ENCODE results near the gene MDM1.

Gene MDM1

DNA sequence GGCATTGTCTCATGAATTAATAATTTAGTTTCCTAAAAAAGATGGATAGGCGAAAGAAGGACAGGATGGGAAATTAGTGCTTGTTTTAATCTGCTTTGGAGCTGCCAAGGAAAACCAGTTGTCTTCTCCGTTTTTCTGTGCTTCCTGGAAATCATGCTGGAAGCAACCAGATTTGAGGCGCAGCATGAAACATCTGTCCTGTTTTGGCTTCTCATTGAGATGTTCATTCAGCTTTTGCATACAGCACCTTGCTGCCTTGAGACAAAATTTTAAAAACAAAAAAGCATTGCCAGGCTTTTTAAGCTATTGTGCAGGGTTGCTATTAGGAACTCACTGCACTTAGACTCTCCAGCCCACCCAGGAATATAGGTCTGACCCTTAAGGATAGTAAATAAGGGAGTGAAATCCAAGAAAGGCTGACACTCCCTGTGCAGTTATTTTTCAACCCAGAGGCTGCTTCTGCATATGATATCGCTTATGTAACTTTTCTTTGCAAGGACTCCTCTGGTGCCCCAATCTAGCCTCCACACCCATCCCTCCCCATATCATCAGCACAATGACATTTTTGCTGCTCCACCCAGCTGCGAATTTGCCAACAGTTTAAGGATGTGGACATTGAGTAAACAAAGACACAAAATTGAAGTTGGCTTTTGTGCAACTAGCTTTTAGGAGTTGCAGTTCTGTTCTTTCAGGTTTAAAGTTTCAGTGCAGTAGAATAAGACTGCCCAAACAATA, 46.9 kb upstream of the MDM1 start:
- Histone ChIP-seq H3K4me1 (ENCODE audit: insufficient read depth, low read length, poor library complexity, severe bottlenecking) (peaks cover 96% of the 10 kb centered on the region), H3K27me3 (ENCODE audit: insufficient read depth, low read length, poor library complexity, severe bottlenecking) (no peaks in the 10 kb centered on the region), H2AFZ (ENCODE audit: low read length) (peak overlapping the region; percentile 6; the same call in 1 of the 2 replicates), H3F3A (ENCODE audit: low read depth) (peaks cover 24% of the 10 kb centered on the region), H3K9me2 (replicated peaks; ENCODE audit: low read depth, low read length) (no peaks in the 10 kb centered on the region), H3K36me3 (ENCODE audit: insufficient read depth, low read length) (no peaks in the 10 kb centered on the region), H3K4me3 (ENCODE audit: low read length, poor library complexity, severe bottlenecking) (no peak overlapping the region), H4K20me1 (ENCODE audit: insufficient read depth, low read length, poor library complexity, severe bottlenecking) (no peaks in the 10 kb centered on the region), H3K9me3 (ENCODE audit: insufficient read depth, low read depth, low read length) (no peaks in the 10 kb centered on the region), H3K79me2 (ENCODE audit: insufficient read depth, low read length) (no peaks in the 10 kb centered on the region), H3K9ac (ENCODE audit: low read depth, low read length, poor library complexity, severe bottlenecking) (peak overlapping the region; percentile 72), H3K4me2 (ENCODE audit: low read depth, low read length, poor library complexity, severe bottlenecking) (no peak overlapping the region)
- TF ChIP-seq, protein P1, sequence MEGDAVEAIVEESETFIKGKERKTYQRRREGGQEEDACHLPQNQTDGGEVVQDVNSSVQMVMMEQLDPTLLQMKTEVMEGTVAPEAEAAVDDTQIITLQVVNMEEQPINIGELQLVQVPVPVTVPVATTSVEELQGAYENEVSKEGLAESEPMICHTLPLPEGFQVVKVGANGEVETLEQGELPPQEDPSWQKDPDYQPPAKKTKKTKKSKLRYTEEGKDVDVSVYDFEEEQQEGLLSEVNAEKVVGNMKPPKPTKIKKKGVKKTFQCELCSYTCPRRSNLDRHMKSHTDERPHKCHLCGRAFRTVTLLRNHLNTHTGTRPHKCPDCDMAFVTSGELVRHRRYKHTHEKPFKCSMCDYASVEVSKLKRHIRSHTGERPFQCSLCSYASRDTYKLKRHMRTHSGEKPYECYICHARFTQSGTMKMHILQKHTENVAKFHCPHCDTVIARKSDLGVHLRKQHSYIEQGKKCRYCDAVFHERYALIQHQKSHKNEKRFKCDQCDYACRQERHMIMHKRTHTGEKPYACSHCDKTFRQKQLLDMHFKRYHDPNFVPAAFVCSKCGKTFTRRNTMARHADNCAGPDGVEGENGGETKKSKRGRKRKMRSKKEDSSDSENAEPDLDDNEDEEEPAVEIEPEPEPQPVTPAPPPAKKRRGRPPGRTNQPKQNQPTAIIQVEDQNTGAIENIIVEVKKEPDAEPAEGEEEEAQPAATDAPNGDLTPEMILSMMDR (conservative IDR thresholded peaks at IDR 0.05; ENCODE audit: low read length): no peak
- TF ChIP-seq EZH2phosphoT487 (IDR thresholded peaks at IDR 0.05; ENCODE audit: borderline replicate concordance): no peak

DNA sequence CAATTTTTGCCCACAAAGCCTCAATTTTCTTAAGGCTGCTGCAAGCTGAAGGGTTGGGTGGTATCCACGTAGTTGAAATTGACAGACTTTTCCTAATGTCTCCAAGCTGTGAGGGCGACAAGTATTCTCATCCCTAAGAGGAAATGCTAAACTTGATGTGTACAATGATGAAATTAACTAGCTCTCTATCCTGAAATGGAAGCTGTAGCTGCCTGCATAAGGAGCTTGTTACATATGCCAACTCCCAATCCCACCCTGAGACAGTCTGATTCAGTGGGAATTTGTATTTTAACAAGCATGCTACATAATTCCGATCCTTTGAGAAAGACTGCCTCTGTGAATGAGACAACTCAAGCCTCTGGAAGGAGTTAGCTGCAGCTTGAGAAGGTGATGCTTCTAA, 45.7 kb upstream of the MDM1 start:
- Histone ChIP-seq H3K4me1 (ENCODE audit: insufficient read depth, low read length, poor library complexity, severe bottlenecking) (peaks cover 94% of the 10 kb centered on the region), H3K79me2 (ENCODE audit: insufficient read depth, low read length) (no peaks in the 10 kb centered on the region), H4K20me1 (ENCODE audit: insufficient read depth, low read length, poor library complexity, severe bottlenecking) (no peaks in the 10 kb centered on the region), H2AFZ (ENCODE audit: low read length) (no peak overlapping the region), H3K9me2 (replicated peaks; ENCODE audit: low read depth, low read length) (no peaks in the 10 kb centered on the region), H3K27me3 (ENCODE audit: insufficient read depth, low read length, poor library complexity, severe bottlenecking) (no peaks in the 10 kb centered on the region), H3K9ac (ENCODE audit: low read depth, low read length, poor library complexity, severe bottlenecking) (peak overlapping the region; percentile 72), H3K9me3 (ENCODE audit: insufficient read depth, low read depth, low read length) (no peaks in the 10 kb centered on the region), H3K36me3 (ENCODE audit: insufficient read depth, low read length) (no peaks in the 10 kb centered on the region), H3K4me3 (ENCODE audit: low read length, poor library complexity, severe bottlenecking) (no peak overlapping the region), H3K4me2 (ENCODE audit: low read depth, low read length, poor library complexity, severe bottlenecking) (no peak overlapping the region), H3F3A (ENCODE audit: low read depth) (peaks cover 23% of the 10 kb centered on the region)
- TF ChIP-seq EZH2phosphoT487 (IDR thresholded peaks at IDR 0.05; ENCODE audit: borderline replicate concordance): no peak
- TF ChIP-seq, protein P1 (conservative IDR thresholded peaks at IDR 0.05; ENCODE audit: low read length): no peak

DNA sequence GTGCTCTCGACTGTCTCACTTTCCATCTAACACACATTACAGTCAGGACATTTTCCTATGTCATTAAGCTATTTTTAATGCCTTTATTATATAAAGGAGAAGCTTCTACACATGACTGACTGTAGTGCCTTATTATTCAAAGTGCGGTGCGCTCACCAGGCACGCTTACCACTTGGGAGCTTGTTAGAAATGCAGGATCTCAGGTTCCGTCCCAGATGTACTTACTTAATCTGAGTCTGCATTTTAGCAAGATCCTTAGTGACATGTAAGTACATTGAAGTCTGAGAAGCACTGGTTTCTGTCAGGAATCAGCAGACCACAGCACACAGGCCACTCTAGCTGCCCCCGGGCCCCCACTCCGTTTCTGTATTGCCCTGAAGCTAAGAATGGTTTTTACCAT, 44.7 kb upstream of the MDM1 start:
- H3K9me3 ChIP-seq (ENCODE audit: insufficient read depth, low read depth, low read length): no peaks in the 10 kb centered on the region
- peaks cover 87% of the 10 kb centered on the region for H3K4me1 ChIP-seq (ENCODE audit: insufficient read depth, low read length, poor library complexity, severe bottlenecking)
- H3F3A ChIP-seq (ENCODE audit: low read depth): peaks cover 13% of the 10 kb centered on the region
- no peak overlapping the region for H3K4me3 ChIP-seq (ENCODE audit: low read length, poor library complexity, severe bottlenecking)
- TF ChIP-seq, protein P1 (conservative IDR thresholded peaks at IDR 0.05; ENCODE audit: low read length): no peak
- TF ChIP-seq EZH2phosphoT487 (IDR thresholded peaks at IDR 0.05; ENCODE audit: borderline replicate concordance): no peak
- H3K9me2 ChIP-seq (replicated peaks; ENCODE audit: low read depth, low read length): no peaks in the 10 kb centered on the region
- no peaks in the 10 kb centered on the region for H3K79me2 ChIP-seq (ENCODE audit: insufficient read depth, low read length)
- no peaks in the 10 kb centered on the region for H4K20me1 ChIP-seq (ENCODE audit: insufficient read depth, low read length, poor library complexity, severe bottlenecking)
- H3K4me2 ChIP-seq (ENCODE audit: low read depth, low read length, poor library complexity, severe bottlenecking): no peak overlapping the region
- H2AFZ ChIP-seq (ENCODE audit: low read length): no peak overlapping the region
- no peaks in the 10 kb centered on the region for H3K27me3 ChIP-seq (ENCODE audit: insufficient read depth, low read length, poor library complexity, severe bottlenecking)
- H3K9ac ChIP-seq (ENCODE audit: low read depth, low read length, poor library complexity, severe bottlenecking): no peak overlapping the region
- no peaks in the 10 kb centered on the region for H3K36me3 ChIP-seq (ENCODE audit: insufficient read depth, low read length)
